Stimulated activated CD4-positive, alpha-beta T cell treated with anti-CD3 and anti-CD28 coated beads, Interleukin-12 subunit alpha, Interleukin-12 subunit beta, amount 100 ng/mL, for 48 hours (primary cell): ENCODE data around the gene NFS1.

ENCODE experiments used
- DNase-seq, 3 donors: peaks; one replicate each; pipeline ENCODE4 v3.0.0-alpha.2; 2020; ENCODE audit warnings: low read depth in 2 of 3, low spot score in 1 of 3

Gene NFS1

DNA sequence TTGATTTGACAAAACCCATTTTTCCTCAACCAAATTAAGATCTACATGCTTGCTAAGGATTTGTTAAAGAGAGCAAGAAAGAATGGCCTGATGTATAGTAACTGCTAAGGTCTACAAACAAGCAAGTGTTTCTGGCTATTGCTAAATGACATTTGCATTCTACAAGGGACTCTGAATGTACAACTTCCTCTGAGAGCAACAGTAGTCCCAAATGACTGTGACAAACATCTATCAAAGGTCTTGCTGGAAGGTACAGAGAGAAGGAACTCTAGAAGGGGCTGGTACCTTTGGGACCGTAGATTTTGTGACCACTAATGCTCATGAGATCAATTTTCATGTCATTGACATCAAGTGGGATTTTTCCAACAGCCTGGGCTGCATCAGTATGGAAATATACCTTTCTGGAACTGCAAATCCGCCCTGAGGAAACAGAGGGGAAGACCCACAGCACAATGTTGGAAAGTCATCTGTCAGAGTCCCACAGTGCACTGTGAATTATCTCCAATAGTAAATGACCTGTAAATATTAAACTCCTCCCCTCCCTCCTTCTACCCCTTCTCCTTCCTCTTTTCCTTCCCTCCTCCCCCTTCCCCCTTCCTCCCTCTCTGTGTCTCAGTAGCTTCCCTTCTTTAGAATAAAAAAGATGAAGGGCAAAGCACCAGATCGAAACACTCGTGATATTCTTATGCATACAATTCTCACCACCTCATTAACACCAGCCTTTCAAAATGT lies 18.5 kb downstream of the NFS1 start:
- no peak for DNase-seq

DNA sequence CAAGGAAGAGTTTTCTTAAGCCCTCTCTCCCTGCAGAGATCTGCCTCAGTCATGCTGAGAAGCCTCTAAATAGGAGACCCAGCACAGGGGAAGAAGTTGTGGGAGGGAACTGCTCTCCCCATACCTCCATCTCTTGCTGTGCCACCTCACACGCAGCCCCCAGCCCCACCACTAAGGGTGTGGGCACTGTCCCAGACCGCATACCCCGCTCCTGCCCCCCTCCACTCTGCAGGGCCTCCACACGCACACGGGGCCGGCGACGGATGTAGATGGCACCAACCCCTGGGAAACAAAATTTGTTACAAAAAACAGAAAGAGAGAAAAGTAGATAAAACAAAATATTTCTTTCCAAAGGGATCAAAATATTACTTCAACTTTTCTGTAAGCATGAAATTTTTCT lies 24.2 kb downstream of the NFS1 start:
- no peak for DNase-seq

DNA sequence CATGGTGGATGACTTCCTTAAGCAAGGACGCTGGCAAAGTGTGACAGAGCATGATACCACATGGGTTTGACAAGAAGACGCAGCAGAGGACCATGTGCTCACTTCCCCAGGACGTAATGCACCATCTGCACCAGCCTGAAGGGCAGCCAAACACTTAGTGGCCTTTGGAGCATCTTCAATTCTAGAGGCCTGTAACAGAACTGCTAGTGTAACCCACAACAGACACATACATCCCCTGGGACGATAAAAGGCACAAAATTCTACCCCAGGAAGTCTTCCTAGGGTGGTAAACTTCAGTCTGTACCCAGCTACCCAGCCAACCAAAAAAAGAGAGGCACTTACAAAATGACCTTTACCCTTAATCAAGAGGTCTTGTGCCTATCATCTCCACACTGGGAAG lies 25.3 kb downstream of the NFS1 start:
- DNase-seq = no peak

DNA sequence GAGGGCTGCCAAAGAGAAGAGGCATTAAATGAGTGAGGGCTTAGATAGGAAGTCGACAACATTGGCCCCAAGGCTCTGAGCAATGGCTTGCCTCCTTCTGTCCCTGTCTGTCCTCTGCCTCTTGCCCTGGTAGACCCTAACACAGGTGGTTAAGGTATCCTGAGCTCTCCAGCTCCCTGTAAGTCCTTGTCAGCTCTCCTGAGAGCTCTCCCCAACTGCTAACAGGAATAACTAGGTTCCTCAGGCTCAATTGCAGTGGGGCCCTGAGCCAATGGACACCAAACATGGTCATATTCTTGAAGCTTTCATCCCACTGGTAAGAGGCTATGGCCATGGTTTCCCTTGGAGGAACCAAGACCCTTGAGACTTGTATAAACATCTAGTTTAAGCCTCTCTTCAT lies 29.5 kb downstream of the NFS1 start:
- DNase-seq = no peak

DNA sequence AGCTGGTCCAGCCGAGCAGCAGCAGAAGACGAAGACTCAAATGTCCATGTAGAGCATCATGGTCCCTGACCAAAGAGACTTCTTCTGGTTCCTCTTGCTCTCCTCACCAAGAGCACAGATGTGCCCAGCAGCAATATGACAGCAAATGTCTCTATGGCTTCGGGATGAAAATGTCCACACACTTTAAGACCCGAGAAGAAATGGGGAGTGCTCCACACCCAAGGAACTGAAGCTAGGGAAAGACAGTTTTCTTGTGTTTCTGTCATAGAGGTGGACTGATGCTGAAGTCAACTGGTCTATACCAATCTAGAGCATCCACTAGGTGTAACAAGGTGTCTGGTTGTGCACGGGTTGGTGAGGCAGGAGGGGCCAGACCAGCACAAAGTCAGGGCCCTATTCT lies 29.9 kb downstream of the NFS1 start:
- no peak for DNase-seq

DNA sequence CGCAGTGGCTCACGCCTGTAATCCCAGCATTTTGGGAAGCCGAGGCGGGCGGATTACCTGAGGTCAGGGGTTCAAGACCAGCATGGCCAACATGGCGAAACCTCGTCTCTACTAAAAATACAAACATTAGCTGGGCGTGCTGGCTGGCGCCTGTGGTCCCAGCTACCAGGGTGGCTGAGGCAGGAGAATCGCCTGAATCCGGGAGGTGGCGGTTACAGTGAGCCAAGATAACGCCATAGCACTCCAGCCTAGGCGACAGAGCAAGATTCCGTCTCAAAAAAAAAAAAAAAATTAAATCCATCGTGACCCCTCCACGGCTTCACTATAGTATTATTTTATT lies 33.2 kb downstream of the NFS1 start:
- no peak for DNase-seq

DNA sequence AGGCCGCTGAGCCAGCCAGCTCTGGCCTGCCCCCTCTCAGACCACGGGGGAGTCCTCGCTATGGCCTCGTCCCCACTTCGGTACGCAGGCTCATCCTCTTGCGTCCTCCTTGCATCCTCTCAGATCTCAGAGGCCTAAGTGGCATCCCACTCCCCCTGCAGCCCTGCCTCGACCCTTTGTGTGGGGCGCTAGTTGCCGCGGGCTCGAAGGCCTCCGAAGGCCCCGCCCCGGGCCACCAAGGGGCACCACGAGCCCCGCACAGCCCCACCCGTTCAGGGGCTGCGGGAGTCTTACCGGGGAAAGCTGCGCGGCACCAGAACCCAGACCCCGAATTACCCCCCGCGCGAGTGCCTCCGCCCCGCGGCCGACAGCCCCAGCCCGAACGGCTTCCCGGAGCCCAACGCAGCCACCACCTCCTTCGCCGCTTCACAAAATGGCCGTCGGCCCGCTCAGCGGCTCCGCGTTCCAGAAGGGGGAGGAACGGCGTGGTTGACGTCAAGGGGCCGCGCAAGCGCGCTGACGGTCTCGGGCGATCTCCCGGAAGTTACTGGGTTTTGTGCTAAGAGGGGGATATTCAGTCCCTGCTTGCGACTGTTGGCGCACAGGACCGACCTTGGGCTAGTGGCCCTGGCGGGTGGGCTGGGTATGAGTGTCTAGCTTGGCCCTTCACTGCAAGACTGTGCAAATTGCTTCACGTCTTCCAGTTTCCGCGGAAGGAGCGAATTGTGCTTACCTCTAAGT lies 34.5 kb downstream of the NFS1 start, which contains the start of the genes CPNE1 and RBM12:
Gene CPNE1 (minus strand): TSS at position 435 of the 741 bp plus-strand sequence. CDS start 31,977 bp downstream, outside the sequence.
Gene RBM12 (minus strand): TSS at position 435 of the 741 bp plus-strand sequence. CDS start 9,578 bp downstream, outside the sequence.
- peak; percentile 88 to 90 (median 90) for DNase-seq

DNA sequence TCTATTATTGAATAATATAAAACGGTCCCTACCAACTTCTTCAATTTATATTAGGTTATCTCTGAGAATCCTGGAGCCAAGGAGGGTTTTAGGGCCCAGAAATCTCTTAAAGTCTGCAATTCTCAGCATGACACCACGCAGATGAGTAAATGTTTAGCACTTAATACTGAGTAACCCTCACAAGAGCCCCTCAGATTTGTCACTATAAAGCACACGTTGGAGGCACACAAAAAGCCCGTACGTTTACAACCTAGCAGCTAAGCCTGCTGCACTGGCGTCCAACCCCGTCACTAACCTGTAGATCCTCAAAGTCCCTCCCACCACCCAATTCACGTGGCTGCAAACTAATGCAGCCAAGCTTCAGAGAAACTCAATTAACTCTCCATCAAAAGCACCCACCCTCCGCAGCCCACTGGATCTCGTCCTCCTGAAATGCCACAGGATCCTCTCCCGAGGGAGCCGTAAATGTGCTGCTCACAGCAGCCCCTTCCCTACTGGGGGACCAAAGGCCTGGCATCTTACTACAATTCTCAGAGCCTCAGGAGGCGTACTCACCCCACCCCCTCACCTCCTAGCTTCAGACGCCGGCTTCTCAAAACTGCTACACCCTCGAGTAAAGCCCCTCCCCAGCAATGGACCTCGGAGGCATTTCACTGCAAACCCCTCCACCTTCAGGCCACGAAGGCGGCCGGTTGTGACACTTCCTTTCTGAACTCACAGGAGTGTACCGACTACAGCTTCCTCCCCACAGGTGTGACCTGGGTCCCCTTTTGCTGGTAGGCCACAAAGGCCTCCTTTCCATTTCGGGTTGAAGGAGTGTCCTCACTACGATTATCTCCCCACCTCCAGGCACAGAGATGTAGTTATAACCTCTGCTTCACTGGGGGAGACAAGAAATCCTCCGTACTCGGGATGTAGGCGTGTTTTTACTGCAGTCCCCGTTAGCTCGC lies 35.4 kb downstream of the NFS1 start:
- DNase-seq = peak; percentile 32 to 53 (median 40)

DNA sequence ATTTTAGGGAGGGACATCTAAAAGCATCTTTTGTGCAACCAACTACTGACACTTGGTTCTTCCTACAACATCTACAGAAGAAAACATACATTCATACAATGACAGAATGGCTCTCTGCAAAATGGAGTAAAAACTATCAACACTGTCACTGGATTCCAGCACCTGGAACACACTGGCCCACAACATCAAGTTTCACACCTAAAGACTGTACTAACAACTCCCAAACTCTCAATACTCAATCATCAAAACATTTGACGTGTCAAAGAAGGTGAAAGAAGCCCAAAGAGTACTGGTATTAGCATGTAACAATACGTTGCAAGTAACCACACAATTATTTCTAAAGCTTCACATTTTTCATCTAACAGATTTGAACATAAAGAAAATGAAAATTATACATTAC lies 36.6 kb downstream of the NFS1 start:
- DNase-seq = no peak

DNA sequence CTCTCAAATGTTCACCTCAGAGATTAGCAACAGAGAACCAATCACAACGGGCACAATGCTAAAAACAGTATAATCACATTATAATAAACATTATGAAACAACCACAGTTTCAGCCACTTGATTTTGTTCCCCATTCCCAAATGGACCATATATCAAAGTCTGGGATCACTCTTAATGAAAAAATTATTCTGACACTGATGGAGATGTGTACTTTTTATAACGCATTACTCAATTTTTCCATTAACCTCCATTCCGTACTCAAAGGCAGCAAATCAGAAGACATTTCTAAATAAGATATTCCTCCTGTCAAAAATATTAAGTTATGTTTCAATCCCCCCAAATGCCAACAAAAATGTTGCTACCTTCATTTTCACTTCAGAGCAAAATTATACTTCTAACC lies 37.2 kb downstream of the NFS1 start:
- no peak for DNase-seq

DNA sequence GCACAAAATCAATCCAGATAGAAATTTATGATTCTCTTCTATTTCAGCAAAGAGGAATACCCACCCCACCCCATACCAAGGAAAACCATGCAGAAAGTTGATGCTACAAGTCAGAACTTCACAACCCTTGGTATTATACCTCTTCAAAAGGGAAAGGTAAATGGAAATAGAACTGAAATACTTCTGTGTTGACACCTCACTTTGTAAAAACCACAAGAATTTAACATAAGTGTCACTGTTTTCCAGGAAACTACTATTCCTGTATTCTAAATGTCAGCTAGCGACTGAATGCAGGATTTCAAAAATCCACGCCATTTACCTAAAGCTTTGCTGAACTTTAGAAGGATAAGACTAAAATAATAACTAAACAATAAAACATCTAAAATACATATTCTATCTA lies 38.1 kb downstream of the NFS1 start:
- DNase-seq = no peak

DNA sequence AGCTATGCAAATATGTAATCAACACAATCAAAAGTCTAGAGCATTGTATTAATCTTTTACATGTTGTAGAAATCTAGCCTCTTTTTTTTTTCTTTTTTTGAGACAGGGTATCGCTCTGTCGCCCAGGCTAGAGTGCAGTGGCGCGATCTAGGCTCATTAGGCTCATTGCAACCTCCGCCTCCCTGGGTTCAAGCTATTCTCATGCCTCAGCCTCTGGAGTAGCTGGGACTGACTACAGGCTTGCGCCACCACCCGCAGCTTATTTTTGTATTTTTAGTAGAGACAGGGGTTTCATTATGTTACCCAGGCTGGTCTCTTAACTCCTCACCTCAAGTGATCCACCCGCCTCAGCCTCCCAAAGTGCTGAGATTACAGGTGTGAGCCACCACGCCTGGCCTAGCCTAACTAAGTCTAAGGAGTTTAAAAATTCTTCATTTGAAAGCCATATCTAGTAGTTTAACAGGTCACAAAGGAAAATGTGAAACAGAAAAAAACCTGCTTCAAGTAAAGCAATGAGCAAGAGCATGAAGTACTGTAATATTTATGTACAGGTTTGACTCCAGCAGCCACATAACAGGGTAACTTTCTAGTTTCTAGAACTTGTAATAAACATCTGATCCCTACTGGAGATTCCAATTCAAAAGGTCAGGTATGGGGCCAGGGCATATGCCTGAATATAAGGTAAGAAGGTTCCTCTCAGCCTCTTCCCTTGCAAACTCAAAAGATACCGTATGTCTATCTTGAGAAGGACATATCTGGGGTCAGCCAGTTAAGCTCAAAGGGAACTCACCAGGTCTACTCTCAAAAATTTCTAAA lies 38.8 kb downstream of the NFS1 start:
- DNase-seq = peak in 2 of 3 donors; percentile 32 to 39

DNA sequence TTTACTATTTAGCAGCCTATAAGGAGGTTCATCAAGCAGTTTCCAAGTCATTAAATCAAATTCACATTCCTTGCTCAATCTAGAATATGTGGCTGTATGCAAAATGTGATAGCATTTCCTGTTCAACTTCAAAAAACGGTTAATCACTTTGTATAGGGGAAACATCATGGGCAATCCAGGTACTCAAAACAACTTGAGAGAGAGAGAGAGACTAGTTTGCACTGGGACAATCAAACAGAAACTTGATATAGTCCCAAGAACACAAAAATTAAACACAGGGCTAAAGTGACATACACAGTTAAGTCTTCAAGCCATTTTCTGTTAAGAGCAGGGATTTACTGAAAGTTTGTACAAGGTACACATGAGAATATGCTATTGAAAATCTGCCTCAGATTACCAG lies 41.9 kb downstream of the NFS1 start:
- DNase-seq = no peak

DNA sequence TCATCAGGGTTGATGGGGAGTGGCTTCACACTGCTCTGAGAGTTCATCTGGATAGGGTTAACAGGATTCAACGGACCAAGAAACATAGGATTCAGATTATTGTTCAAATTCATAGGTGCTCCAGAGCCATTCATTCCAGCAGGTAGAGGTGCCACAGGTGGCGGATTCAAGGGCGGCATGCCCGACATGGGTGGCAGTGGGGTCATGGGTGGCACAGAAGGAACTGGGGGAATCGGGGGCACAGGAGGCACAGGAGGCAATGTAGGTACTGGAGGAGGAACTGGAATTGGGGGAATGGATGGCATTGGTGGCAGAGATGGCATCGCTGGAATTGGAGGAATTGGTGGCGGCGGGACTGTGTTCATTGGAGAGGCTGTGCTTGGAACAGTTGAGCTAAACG lies 44.7 kb downstream of the NFS1 start:
- no peak for DNase-seq

DNA sequence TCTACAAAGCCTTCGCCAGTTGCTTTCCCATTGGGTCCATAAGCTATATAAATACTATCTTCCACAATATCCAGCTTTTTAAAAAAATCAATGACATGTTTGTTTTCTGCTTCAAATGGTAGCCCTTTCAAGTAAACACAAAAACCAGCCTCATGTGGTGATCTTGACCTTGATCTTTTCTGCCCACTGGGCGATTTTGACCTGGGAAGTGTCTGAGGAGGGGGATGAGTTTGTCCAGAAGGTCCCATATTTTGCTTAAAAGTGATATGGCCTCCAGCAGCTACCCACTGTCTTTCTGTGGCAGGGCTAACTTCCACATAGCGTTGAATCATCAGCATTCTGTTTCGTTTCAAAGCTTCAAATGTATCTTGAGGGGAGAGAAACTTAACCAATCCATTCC lies 45.3 kb downstream of the NFS1 start:
- DNase-seq = no peak

DNA sequence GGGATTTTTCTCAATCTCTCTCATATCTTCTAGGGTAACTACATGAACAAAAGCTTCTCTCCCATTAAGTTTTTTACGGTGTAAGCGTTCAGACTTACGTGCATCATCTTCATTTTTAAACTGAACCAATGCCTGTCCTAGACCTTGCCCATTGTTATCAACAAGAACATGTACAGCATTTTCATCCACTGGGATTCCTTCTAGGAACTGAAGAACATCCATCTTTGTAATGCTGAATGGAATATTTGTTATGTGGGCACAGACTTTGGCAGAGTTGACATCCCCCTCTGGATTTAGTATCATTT lies 45.8 kb downstream of the NFS1 start:
- DNase-seq = no peak

DNA sequence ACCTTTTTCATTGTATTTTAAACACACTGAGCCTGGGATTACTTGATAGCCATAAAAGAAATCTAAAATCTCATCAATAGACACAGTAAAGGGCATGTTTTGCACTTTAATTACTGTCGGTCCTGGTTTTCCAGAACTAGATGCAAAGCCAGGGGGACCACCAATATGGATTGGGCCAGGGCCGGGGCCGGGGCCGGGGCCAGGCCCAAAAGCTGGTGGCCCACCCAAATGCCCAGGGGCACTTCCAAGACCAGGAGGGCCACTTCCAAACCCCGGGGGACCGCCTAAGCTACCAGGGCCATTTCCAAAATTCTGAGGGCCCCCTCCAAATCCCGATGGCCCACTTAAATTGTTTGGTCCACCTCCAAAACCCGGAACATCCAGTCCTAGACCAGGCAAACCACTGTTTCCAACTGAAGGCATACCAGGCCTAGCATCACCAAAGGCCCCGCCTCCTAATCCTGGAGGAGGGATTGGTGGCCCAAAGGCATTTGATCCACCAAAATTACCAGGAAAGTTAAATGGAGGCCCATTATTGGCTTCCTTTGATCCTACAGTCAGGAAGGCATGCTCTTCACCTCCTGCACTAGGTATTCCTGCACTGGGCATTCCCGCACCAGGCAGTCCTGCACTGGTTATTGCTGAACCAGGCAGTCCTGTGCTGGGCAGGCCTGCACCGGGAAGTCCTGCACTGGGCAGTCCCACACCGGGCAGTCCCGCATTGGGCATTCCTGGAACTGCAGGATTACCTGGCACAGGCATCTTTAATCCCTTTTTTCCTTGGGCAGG lies 46.3 kb downstream of the NFS1 start:
- no peak for DNase-seq

DNA sequence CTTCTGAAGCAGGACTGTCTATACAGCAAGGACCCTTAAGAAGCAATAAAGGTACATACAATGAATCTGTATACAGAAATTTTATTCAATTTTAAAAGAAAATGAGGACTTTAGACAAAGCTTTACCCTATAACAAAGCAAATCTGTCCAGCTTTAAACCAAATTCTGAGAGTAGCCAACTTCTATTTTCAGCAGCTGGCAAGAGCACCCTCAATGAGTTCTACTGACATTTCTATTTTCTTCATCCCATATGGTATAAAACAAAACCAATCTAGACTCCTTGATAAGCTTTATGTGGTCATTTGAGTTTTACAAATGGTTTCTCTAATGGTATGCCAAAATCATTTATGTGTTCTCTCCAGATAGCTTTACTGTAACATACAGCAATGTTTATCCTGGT lies 47.2 kb downstream of the NFS1 start:
- DNase-seq = no peak

DNA sequence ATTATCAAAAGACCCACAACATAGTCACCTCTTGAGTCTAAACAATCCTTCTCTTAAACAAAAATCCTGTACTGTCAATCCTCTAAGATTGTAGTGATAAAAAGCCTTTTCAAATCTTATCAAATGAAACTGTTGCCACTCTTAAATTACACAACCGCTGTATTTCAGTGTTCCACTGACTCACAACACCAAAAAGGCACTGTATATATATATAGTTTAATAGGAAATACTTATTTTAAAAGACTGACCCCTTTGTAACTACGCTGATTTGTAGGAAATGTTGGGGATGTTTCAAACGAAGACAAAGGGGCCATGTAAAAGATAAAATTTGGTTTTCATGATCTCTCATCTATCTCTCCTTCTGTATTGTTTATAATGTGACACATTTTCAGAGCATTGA lies 48.5 kb downstream of the NFS1 start:
- DNase-seq = no peak

DNA sequence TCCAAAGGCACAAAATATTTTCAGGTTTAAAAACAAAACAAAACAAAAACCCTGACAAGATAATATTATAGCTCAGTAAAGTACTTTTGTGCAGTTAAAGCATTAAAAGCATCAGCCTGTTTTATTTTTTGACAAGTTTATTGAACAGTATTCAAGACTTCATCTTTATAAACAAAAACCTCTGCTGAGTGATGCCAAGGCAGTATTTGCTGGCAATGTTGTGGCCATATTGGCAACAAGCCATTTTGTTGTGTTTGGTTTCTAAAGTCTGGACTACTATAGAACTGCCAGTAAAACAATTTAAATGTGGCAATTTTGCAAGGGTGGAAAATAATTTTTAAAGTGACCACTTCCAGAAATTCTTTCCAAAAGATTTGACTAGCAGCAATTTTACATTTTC lies 50.3 kb downstream of the NFS1 start:
- no peak for DNase-seq
